OCI-LY1 (cell line): ENCODE measurements around the gene NR6A1.

Experiments
- H2AFZ ChIP-seq: fragments of 200-600 bp; sonication (generic), shearing (Covaris generic); 2 replicates; pipeline ENCODE4 v1.6.0; 2014; ENCODE audit warnings: antibody characterized with exemption, mild to moderate bottlenecking, low read length
- H3F3A ChIP-seq: fragments of 200-600 bp; sonication (generic), shearing (Covaris generic); 2 replicates; pipeline ENCODE4 v1.6.0; 2014; ENCODE audit warnings: mild to moderate bottlenecking, antibody characterized with exemption, low read length, moderate library complexity; ENCODE audit not compliant: insufficient read depth
- H3K27ac ChIP-seq: fragments of 200-600 bp; sonication (generic); 2 replicates; pipeline ENCODE4 v1.5.1; 2014; ENCODE audit warnings: low read length, mixed run types, mild to moderate bottlenecking, low read depth; ENCODE audit not compliant: poor library complexity, severe bottlenecking
- H3K27me3 ChIP-seq: fragments of 200-600 bp; sonication (generic); 2 replicates; pipeline ENCODE4 v1.6.0; 2014; ENCODE audit warnings: antibody characterized with exemption, mild to moderate bottlenecking, low read length, moderate library complexity; ENCODE audit not compliant: insufficient read depth
- H3K36me3 ChIP-seq: fragments of 200-600 bp; sonication (generic); 2 replicates; pipeline ENCODE4 v1.6.1; 2014; ENCODE audit warnings: mild to moderate bottlenecking, antibody characterized with exemption, low read length, moderate library complexity, mixed read lengths; ENCODE audit not compliant: insufficient read depth
- H3K4me1 ChIP-seq: fragments of 200-600 bp; sonication (generic); 2 replicates; pipeline ENCODE4 v1.5.1; 2014; ENCODE audit warnings: mild to moderate bottlenecking, low read length, moderate library complexity; ENCODE audit not compliant: insufficient read depth, severe bottlenecking
- H3K4me2 ChIP-seq: fragments of 200-600 bp; sonication (generic), shearing (Covaris generic); 2 replicates; pipeline ENCODE4 v1.6.1; 2014; ENCODE audit warnings: low read length
- H3K4me3 ChIP-seq: fragments of 200-600 bp; sonication (generic); 2 replicates; pipeline ENCODE4 v1.5.1; 2014; ENCODE audit warnings: low read length, low read depth, mild to moderate bottlenecking, mixed read lengths; ENCODE audit not compliant: poor library complexity, severe bottlenecking
- H3K79me2 ChIP-seq: fragments of 200-600 bp; shearing (Covaris generic); 2 replicates; pipeline ENCODE4 v1.6.1; 2016; ENCODE audit warnings: mixed run types, low read length, mixed read lengths; ENCODE audit not compliant: insufficient read depth
- H3K9ac ChIP-seq: fragments of 200-600 bp; sonication (generic), shearing (Covaris generic); 2 replicates; pipeline ENCODE4 v1.6.1; 2014; ENCODE audit warnings: mild to moderate bottlenecking, low read length, mixed read lengths
- H3K9me2 ChIP-seq: fragments of 200-600 bp; sonication (generic), shearing (Covaris generic); 2 replicates; pipeline ENCODE4 v1.6.1; 2014; ENCODE audit warnings: low read depth, mild to moderate bottlenecking, low read length, mixed read lengths
- H3K9me3 ChIP-seq: fragments of 200-600 bp; shearing (Covaris generic); 2 replicates; pipeline ENCODE4 v1.6.1; 2014; ENCODE audit warnings: low read length, mixed read lengths
- H4K20me1 ChIP-seq: fragments of 200-600 bp; sonication (generic), shearing (Covaris generic); 2 replicates; pipeline ENCODE4 v1.6.0; 2016; ENCODE audit warnings: mild to moderate bottlenecking, low read length; ENCODE audit not compliant: insufficient read depth
- CTCF ChIP-seq: fragments of 200-600 bp; sonication (generic), shearing (Covaris generic); IDR thresholded peaks from 2 replicates; pipeline ENCODE4 v1.5.1; 2017; ENCODE audit warnings: mild to moderate bottlenecking, antibody characterized with exemption, low read length, moderate library complexity, mixed read lengths
- EZH2 ChIP-seq: fragments of 200-600 bp; sonication (generic), shearing (Covaris generic); IDR thresholded peaks from 2 replicates; pipeline ENCODE4 v1.8.0; 2017; ENCODE audit warnings: borderline replicate concordance, mixed run types, mild to moderate bottlenecking, antibody characterized with exemption, low read length, moderate library complexity, mixed read lengths

The NR6A1 gene

GRCh38 chr9:124478354-124478753 lies 292.8 kb downstream of the NR6A1 start:
- Histone ChIP-seq H3K9me3 (no peaks in the 10 kb centered on the region), H3K4me3 (peak overlapping the region; percentile 55), H3K4me2 (0 out of 2 replicates have a peak overlapping the region, but pooled peaks have one; percentile 61), H3F3A (no peaks in the 10 kb centered on the region), H3K36me3 (no peaks in the 10 kb centered on the region), H3K27ac (no peak overlapping the region), H3K9ac (no peak overlapping the region), H3K27me3 (no peaks in the 10 kb centered on the region), H3K79me2 (no peaks in the 10 kb centered on the region), H2AFZ (no peak overlapping the region), H4K20me1 (no peaks in the 10 kb centered on the region), H3K9me2 (no peaks in the 10 kb centered on the region), H3K4me1 (peaks cover 19% of the 10 kb centered on the region)
- TF ChIP-seq EZH2 (no peak), CTCF (no peak)

- Histone ChIP-seq H3K9me3 (no peaks in the 10 kb centered on the region), H4K20me1 (no peaks in the 10 kb centered on the region), H3K27me3 (no peaks in the 10 kb centered on the region), H3K36me3 (no peaks in the 10 kb centered on the region), H3K79me2 (no peaks in the 10 kb centered on the region), H3K4me1 (peaks cover 19% of the 10 kb centered on the region), H3K9ac (peak overlapping the region; percentile 9; the same call in 1 of the 2 replicates), H3K4me3 (peak overlapping the region; percentile 55), H3F3A (no peaks in the 10 kb centered on the region), H3K27ac (no peak overlapping the region), H3K4me2 (peak overlapping the region; percentile 61), H3K9me2 (no peaks in the 10 kb centered on the region), H2AFZ (no peak overlapping the region)
- no peak for TF ChIP-seq EZH2
- TF ChIP-seq CTCF, result no peak
These were observed 293.3 kb downstream of the NR6A1 start for GRCh38 chr9:124477648-124478285.

- no peaks in the 10 kb centered on the region for H4K20me1 ChIP-seq
- no peaks in the 10 kb centered on the region for H3K27me3 ChIP-seq
- peaks cover 19% of the 10 kb centered on the region for H3K4me1 ChIP-seq
- TF ChIP-seq CTCF, result no peak; the same call in 1 of the 2 replicates
- no peak for TF ChIP-seq EZH2
- H3K9me3 ChIP-seq, result no peaks in the 10 kb centered on the region
- peak overlapping the region; percentile 9; the same call in 1 of the 2 replicates for H3K9ac ChIP-seq
- no peak overlapping the region for H3K27ac ChIP-seq
- peak overlapping the region; percentile 61 for H3K4me2 ChIP-seq
- H2AFZ ChIP-seq, result no peak overlapping the region
- H3K79me2 ChIP-seq, result no peaks in the 10 kb centered on the region
- peak overlapping the region; percentile 55 for H3K4me3 ChIP-seq
- no peaks in the 10 kb centered on the region for H3K36me3 ChIP-seq
- H3F3A ChIP-seq, result no peaks in the 10 kb centered on the region
- H3K9me2 ChIP-seq, result no peaks in the 10 kb centered on the region
These were observed 293.9 kb downstream of the NR6A1 start for GRCh38 chr9:124477211-124477647.
